OCI-LY3 (cell line): ENCODE results near the gene PLEK2.

Experiments used
- EZH2phosphoT487 ChIP-seq: fragments of 200-600 bp; shearing (Covaris generic); IDR thresholded peaks from 2 replicates; pipeline ENCODE4 v1.6.1; 2018; ENCODE audit warnings: antibody characterized with exemption, mixed run types, low read depth
- TF ChIP-seq, protein P1 (sequence below): fragments of 200-600, 300-600 bp; sonication (generic); IDR thresholded peaks from 2 replicates; pipeline ENCODE4 v1.5.1; 2014; ENCODE audit warnings: antibody characterized with exemption, low read length, low read depth

DNA sequence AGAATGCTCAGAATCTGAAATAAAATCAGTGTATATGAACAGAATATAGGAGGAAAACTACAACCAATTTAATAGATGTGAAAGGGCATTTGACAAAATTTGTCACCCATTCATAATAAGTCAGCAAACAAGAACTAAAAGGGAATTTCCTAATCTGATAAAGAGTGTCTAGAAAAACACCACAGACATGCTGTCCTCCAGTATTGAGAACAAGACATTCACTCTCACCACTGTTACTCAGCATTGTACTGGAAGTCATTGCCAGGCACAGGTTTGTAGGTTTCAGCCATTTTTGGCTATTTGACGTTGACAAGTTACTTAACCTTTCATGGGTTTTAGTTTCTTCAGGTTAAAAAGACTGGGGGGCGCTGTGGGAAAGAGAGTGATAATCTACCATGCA is 38.6 kb downstream of the PLEK2 start:
- TF ChIP-seq, protein P1, sequence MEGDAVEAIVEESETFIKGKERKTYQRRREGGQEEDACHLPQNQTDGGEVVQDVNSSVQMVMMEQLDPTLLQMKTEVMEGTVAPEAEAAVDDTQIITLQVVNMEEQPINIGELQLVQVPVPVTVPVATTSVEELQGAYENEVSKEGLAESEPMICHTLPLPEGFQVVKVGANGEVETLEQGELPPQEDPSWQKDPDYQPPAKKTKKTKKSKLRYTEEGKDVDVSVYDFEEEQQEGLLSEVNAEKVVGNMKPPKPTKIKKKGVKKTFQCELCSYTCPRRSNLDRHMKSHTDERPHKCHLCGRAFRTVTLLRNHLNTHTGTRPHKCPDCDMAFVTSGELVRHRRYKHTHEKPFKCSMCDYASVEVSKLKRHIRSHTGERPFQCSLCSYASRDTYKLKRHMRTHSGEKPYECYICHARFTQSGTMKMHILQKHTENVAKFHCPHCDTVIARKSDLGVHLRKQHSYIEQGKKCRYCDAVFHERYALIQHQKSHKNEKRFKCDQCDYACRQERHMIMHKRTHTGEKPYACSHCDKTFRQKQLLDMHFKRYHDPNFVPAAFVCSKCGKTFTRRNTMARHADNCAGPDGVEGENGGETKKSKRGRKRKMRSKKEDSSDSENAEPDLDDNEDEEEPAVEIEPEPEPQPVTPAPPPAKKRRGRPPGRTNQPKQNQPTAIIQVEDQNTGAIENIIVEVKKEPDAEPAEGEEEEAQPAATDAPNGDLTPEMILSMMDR: peak; percentile 18; the same call in 1 of the 2 replicates
- no peak for TF ChIP-seq EZH2phosphoT487
